GM13977 (cell line): ENCODE measurements around the gene CPNE6.
A peak's percentile ranks its signal among the peaks of the same experiment; 100 is the strongest.

Experiments
- DNase-seq: peaks from one replicate; pipeline ENCODE4 v3.0.0; 2012; ENCODE audit warnings: low spot score
- CTCF ChIP-seq: IDR thresholded peaks from 2 replicates; pipeline ENCODE4 v1.5.1; 2012; ENCODE audit warnings: mild to moderate bottlenecking, control low read depth; ENCODE audit not compliant: insufficient read depth; ENCODE audit errors: extremely low read depth, missing control alignments
- in situ Hi-C: fragments of 300-500 bp; cut with MboI; formaldehyde crosslinking; loops from one replicate; pipeline ENCODE4 v1.12.0; 2022; ENCODE audit warnings: low sequenced_read_pairs, low pct_unique_long_range_greater_than_20kb, mixed read lengths, inconsistent platforms; ENCODE audit not compliant: unreplicated experiment

Gene CPNE6

GRCh38 chr14:24108336-24108874 lies 37.0 kb downstream of the CPNE6 start:
- DNase-seq: no peak
- no peak for TF ChIP-seq CTCF
- in situ Hi-C loops: no loop called here

DNA sequence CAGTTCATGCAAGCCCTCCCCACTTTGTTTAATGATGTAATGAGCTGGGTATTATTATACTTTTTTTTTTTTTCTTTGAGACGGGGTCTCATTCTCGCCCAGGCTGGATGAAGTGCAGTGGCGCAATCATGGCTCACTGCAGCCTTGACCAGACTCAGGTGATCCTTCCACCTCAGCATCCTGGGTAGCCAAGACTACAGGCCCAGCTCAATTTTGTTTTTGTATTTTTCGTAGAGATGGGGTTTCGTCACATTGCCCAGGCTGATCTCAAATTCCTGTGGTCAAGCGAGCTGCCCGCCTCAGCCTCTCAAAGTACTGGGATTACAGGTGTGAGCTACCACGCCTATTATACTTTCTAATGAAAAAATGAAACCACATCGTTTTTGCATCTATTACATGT lies 38.7 kb downstream of the CPNE6 start:
- in situ Hi-C loops: no loop called here
- no peak for DNase-seq
- no peak for TF ChIP-seq CTCF

DNA sequence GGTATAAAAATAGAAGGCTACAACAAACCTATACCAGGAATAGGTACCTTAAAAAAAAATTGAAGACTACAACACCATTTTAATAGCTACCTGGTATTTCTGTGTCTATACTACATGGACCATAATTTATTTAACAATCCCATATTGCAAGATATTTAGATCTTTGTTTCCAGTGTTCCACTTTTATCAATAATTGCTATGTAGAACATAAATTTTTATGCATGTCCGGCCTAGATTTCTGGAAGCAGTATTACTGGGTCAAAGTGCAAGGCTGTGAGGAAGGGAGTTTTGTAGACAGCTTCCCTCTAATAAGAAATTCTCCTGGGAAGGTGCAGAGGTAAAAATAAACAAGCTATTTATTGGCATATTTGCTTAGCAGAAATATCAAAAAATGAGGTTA lies 39.2 kb downstream of the CPNE6 start:
- no peak for TF ChIP-seq CTCF
- in situ Hi-C loops: no loop called here
- DNase-seq: no peak

DNA sequence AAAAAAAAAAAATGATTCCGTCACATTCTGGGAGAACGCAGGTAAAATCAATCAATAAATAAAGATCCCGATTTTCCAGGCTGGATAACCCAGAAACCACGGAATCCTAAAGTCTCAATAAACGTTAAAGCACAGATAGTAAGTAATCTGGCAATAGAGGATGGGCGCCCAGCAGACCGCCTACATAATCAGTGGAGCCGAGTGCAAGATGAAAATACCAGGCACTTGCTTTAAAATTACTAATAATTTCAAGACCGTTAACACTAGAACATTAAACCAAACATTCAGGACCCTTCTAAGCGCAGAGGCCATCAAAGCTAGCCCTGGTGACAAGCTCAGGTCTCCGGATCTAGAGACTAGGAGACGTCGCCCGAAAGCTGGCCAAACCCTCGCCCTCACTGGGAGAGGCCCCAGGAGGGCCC lies 42.0 kb downstream of the CPNE6 start:
- no peak for DNase-seq
- in situ Hi-C loops: no loop called here
- no peak for TF ChIP-seq CTCF

DNA sequence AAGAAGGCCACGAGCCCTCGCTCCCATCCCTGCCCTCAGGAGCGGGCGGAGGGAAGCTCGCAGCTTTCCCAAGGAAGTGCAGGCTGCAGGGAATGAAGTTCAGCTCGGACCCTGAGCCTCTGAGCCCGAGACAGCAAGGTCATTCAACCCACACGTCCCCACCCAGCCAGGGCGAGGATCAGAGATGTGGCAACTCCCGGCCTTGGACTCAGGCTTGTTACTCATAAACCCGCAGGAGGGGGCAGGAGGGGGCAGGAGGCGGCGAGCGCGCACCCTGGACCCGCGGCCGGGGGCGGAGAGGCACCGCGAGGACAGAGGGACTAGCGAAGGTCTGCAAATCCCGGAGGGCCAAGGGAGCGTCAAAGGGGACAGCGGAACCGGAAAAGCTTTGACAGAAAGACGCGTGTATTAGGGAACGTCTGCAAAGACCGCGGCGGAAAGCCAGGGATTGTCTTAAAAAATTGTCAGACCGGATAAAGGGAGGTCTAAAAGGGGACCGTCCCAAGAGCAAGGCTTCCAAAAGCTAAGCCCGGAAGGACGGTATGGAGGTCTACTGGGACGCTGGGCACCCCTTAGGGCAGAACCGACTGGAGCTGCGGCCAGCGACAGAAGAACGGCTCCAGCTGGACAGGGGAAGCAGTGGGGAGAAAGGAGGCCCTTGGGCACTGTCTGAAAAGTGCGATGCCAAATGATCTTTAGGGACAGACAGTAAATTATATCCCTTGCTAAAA lies 42.6 kb downstream of the CPNE6 start:
- peak; percentile 81 for DNase-seq
- no peak for TF ChIP-seq CTCF
- in situ Hi-C loops: no loop called here

GRCh38 chr14:24114532-24115421 lies 43.4 kb downstream of the CPNE6 start, which contains the start of the genes DCAF11 and NRL:
Gene DCAF11, plus strand, starts transcription at chr14:24114777. Its CDS starts 818 bp downstream, at chr14:24115595.
Gene NRL, minus strand, starts transcription at chr14:24114949. Its CDS starts 32,101 bp downstream, at chr14:24082848.
- TF ChIP-seq CTCF: no peak
- in situ Hi-C loops: no loop called here
- DNase-seq: peak; percentile 99
